ENCODE results near the gene OR56B4. TPM values are rescaled to one million over a fixed set of nuclear protein-coding genes. Genes with fewer than 3 reads are reported as not detected.

OR56B4 gene
- polyA plus RNA-seq, 1 donor from 2014 or later, result not detected

Other genes starting within 250 kb of the OR56B4 start
- not detected in 2 replicates for gene OR52E8, start 250.0 kb upstream of the OR56B4 start, polyA plus RNA-seq
- gene OR52E4, start 227.1 kb upstream of the OR56B4 start, polyA plus RNA-seq, result not detected in 2 replicates
- gene OR52E5, start 214.5 kb upstream of the OR56B4 start, polyA plus RNA-seq, result not detected in 2 replicates
- gene OR56A3, start 165.4 kb upstream of the OR56B4 start, polyA plus RNA-seq, result not detected in 2 replicates
- gene OR56A5, start 139.2 kb upstream of the OR56B4 start, polyA plus RNA-seq, result not detected in 2 replicates
- not detected in 2 replicates for gene OR52L1, start 120.7 kb upstream of the OR56B4 start, polyA plus RNA-seq
- gene OR56A4, start 100.7 kb upstream of the OR56B4 start, polyA plus RNA-seq, result not detected in 2 replicates
- gene OR56A1, start 76.9 kb upstream of the OR56B4 start, polyA plus RNA-seq, result not detected in 2 replicates
- gene OR52B2, start 62.6 kb downstream of the OR56B4 start, polyA plus RNA-seq, result not detected in 2 replicates
- not detected in 2 replicates for gene OR52W1, start 91.5 kb downstream of the OR56B4 start, polyA plus RNA-seq
- gene C11orf42, start 97.9 kb downstream of the OR56B4 start, polyA plus RNA-seq, result not detected in 2 replicates
- 36.0 and 72.3 TPM in 2 replicates for gene FHIP1B, start 127.0 kb downstream of the OR56B4 start, polyA plus RNA-seq
- gene CNGA4, start 131.4 kb downstream of the OR56B4 start, polyA plus RNA-seq, result not detected in 2 replicates
- gene CCKBR, start 152.2 kb downstream of the OR56B4 start, polyA plus RNA-seq, result 3.9 and 8.6 TPM in 2 replicates
- not detected in 2 replicates for gene CAVIN3, start 212.8 kb downstream of the OR56B4 start, polyA plus RNA-seq

All from neural cell (in vitro differentiated cells).